Measurements from ENCODE around the gene DRD1.
"Not testable (repeated sequence)": the region's sequence is repeated elsewhere in the genome, so short reads cannot be mapped to it uniquely, and the experiment has no call there.

Gene DRD1

DNA sequence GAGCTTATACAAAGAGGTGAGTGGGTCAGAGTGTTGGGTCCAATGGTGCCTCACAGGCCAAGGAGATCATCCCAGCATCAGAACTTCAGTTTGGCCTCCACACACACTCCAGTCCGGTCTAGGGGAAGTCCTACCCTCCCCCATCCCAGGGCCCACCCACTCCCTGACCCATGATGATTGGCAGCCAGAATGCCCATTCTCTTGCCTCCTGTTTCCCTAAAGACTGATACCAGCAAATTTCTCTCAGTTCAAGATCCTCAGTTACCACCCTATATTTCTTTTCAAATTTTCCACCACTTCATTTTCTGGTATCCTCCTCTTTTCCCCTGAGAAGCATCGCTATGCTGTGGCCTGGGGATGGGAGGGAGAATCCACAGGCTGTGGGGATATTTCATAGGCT is 21.9 kb downstream of the DRD1 start:
- DNase-seq = no peak

DNA sequence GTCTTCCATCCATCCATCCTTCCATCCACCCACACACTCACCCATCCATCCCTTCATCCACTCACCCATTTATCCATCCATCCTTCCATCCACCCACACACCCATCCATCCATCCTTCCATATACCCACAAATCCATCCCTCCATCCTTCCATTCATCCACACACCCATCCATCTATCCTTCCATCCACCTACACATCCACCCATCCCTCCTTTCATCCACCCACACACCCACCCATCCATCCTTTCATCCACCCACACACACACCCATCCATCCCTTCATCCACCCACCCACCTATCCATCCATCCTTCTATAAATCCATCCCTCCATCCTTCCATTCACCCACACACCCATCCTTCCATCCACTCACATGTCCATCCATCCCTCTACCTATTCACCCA is 23.6 kb downstream of the DRD1 start:
- no peak for DNase-seq

DNA sequence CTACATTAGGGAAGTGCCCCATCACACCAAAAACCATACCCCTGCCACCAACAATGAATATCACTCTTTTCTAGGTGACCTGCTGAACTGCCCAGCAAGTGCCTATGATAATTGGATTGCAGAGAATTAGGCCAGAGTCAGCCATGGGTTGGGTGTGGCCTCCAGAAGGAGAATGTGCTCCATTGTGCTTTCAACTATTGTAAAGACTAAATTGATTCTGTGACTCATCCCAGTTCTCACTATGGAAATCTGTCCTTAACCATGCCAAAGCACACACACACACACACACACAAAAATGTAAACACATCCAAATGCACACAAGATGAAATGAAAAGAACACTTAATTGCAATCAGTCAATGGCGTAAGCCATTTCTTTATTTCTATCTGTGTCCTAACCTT is 25.7 kb downstream of the DRD1 start:
- DNase-seq = no peak

DNA sequence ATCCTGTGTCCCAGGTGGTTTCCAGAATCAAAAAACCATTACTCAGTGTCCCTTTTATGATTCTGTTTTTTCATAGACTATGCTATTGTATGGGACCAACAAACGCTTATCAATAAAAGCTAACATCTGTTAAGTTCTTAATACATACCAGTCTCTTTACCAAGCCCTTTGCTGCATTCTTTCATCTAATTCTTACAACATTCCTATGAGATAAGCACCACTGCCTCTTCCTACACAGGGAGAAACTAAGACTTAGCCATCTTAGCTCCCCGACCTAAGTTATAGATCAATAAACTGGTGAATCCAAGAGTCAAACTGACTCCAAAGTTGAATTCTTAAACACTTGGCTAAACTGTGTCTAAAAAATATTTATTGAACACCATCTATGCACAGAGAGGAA is 26.6 kb downstream of the DRD1 start:
- DNase-seq = no peak

DNA sequence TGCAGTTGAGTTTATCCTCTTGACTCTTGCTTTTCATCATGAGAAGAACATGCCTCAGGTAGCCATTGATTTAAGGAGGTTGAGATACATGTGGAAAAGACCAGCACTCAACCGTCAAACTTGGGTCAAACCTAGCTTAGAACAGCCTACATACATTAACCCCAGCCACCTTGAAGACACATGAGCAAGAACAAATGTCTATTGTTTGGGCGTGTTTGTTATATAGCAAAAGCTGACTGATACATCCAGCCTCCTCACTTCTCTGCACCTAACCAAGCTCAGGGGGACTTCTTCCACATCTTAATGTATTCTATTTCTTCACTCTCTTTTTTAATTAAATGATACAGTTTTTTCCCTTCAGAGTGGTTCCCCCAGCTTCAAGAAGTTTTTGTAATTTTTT is 28.7 kb downstream of the DRD1 start:
- no peak for DNase-seq

DNA sequence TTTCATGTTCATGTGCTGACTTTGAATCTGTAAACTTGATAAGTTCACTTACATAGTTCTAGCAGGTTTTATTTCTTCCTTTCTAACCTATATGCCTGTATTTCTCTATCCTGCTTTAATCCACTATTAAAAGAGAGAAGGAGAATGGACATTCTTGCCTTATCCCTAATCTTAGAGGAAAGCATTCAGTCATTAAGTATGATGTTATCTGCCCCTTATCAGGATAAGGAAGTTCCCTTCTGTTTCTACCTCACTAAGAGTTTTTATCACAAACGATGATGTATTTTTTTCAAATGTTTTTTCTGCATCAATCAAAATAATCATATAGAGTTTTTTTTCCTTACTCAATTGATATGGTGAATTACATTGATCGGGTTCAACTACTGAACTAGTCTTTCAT is 33.1 kb downstream of the DRD1 start:
- no peak for DNase-seq

DNA sequence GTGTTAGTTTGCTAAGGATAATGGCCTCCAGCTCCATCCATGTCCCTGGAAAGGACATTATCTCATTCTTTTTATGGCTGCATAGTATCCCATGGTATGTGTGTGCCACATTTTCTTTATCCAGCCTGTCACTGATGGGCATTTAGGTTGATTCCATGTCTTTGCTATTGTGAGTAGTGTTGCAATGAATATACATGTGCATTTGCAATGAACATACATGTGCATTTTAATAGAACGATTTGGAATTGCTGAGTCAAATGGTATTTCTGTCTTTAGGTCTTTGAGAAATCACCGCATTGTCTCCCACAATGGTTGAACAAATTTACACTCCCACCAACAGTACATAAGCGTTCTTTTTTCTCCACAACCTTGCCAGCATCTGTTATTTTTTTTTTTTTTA is 37.7 kb downstream of the DRD1 start:
- no peak for DNase-seq

DNA sequence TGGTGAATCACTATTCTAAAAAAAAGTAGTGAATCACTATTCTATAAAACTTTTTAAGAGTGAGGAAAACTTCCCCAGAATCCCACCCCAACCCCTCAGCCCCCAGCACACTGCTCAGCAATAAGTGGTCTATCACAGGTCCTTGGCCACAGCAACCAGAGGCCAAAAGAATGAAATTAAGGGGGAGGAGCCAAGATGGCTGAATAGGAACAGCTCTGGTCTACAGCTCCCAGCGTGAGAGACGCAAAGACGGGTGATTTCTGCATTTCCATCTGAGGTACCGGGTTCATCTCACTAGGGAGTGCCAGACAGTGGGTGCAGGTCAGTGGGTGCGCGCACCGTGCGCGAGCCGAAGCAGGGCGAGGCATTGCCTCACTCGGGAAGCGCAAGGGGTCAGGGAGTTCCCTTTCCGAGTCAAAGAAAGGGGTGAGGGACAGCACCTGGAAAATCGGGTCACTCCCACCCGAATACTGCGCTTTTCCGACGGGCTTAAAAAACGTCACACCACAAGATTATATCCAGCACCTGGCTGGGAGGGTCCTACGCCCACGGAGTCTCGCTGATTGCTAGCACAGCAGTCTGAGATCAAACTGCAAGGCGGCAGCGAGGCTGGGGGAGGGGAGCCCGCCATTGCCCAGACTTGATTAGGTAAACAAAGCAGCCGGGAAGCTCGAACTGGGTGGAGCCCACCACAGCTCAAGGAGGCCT is 46.2 kb downstream of the DRD1 start:
- not testable (repeated sequence) for DNase-seq

DNA sequence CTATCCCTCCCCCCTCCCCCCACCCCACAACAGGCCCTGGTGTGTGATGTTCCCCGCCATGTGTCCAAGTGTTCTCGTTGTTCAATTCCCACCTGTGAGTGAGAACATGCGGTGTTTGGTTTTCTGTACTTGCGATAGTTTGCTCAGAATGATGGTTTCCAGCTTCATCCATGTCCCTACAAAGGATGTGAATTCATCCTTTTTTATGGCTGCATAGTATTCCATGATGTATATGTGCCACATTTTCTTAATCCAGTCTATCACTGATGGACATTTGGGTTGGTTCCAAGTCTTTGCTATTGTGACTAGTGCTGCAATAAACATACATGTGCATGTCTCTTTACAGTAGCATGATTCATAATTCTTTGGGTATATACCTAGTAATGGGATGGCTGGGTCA is 48.6 kb downstream of the DRD1 start:
- not testable (repeated sequence) for DNase-seq

DNA sequence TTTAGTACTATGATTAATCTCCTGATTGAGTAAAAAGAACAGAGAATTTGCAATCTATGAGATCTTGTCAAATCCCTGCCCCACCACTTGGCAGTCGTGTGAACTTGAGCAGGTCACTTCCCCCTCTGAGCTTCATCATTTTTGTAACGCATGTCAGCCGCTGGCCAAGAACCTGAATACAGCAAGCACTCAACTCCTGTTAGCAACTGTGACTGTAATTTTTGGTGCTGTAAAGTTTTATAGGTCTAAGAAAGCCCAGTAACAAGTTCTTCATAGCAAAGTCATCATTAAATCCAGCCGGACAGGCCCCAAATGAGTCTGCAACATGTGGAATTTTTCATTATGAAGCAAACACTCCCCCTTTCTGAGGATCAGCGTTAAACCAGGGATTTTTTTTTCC is 49.4 kb downstream of the DRD1 start:
- no peak for DNase-seq

DNA sequence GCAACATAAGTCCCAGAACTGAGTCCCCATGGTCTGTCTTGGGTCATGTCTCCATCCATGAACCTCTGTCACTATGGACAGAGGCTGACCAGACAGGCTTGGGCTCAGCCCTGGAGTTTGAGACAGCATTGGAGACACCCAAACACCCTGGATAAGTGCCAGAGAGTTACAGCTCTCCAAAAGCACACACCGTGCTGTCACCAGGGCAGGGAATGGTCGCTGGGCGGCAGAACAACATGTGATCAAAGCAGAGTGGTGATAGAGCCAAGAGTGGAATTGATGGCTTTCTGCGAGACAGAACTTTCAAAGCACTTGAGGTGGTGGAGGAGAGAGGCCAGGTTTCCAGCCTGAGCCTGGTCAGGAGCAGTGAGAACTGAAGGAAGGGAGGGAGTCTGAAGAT is 50.1 kb downstream of the DRD1 start:
- DNase-seq = no peak

DNA sequence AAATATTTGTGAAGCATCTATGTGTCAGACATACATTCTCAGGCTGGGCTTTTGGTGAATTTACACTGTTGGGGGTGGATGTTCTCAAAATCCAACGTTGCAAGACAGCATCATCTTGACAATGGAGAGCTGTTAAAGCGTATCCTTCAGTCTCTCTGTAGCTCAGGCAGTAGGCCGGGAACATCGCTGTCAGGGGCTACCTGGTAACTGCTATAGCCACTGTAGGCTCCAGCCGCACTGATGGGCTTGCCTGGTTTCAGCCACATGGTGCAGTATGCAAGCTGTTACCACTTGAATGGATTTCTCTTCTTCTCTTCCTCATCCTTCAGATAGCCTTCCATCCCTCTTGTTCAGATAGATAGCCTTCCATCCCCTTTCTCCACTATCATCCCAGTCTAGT is 51.7 kb downstream of the DRD1 start:
- DNase-seq = no peak

DNA sequence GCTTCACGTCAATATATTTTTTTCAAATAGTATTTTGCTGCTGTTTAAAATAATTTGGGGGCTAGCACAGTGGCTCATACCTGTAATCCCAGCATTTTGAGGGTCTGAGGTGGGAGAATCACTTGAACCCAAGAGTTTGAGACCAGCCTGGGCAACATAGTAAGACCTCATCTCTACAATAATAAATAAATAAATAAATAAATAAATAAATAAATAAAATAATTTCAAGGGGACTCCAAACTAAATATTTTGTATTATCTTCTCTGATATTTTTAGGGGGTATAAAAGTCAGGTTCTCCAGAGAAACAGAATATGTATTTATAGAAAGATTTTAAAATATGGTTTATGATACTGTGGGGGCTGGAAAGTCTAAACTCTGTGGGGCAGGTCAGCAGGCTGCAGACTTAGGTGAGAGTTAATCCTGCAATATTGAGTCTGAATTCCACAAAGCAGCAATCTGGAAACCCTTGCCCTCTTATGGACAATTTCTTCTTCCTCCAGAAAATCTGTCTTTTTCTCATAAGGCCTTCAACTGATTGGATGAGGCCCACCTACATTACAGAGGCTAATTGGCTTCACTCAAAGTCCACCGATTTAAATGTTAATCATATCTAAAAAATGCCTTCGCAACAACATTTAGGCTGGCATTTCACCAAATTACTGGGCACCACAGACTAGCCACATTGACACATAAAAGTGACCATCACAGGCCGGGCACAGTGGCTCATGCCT is 53.5 kb downstream of the DRD1 start:
- DNase-seq = no peak
